ENCODE measurements around the gene SYNE1.
"Not testable (repeated sequence)": the region's sequence is repeated elsewhere in the genome, so short reads cannot be mapped to it uniquely, and the experiment has no call there.

The SYNE1 gene

GRCh38 chr6:152372945-152373344 lies 264.2 kb downstream of the SYNE1 start:
- DNase-seq (ENCODE audit: low spot score): no peak

GRCh38 chr6:152371775-152372174 lies 265.4 kb downstream of the SYNE1 start:
- no peak for DNase-seq (ENCODE audit: low spot score)

GRCh38 chr6:152368751-152369624 lies 268.2 kb downstream of the SYNE1 start:
- peak; percentile 68 for DNase-seq (ENCODE audit: low spot score)

- peak; percentile 50 for DNase-seq (ENCODE audit: low spot score)
Observed at GRCh38 chr6:152364866-152365265, 272.3 kb downstream of the SYNE1 start.

GRCh38 chr6:152360034-152360433 lies 277.1 kb downstream of the SYNE1 start:
- no peak for DNase-seq (ENCODE audit: low spot score)

GRCh38 chr6:152356662-152357061 lies 280.5 kb downstream of the SYNE1 start:
- peak; percentile 62 for DNase-seq (ENCODE audit: low spot score)

GRCh38 chr6:152356016-152356415 lies 281.1 kb downstream of the SYNE1 start:
- no peak for DNase-seq (ENCODE audit: low spot score)

GRCh38 chr6:152355166-152355565 lies 282.0 kb downstream of the SYNE1 start:
- DNase-seq (ENCODE audit: low spot score): no peak

- DNase-seq (ENCODE audit: low spot score): peak; percentile 62
Observed at GRCh38 chr6:152353440-152353839, 283.7 kb downstream of the SYNE1 start.

GRCh38 chr6:152351742-152352141 lies 285.4 kb downstream of the SYNE1 start:
- DNase-seq (ENCODE audit: low spot score): no peak

- no peak for DNase-seq (ENCODE audit: low spot score)
Observed at GRCh38 chr6:152351110-152351509, 286.1 kb downstream of the SYNE1 start.

GRCh38 chr6:152348116-152348515 lies 289.0 kb downstream of the SYNE1 start:
- DNase-seq (ENCODE audit: low spot score): no peak

- DNase-seq (ENCODE audit: low spot score): no peak
Observed at GRCh38 chr6:152343735-152344360, 293.3 kb downstream of the SYNE1 start.

- no peak for DNase-seq (ENCODE audit: low spot score)
Observed at GRCh38 chr6:152341596-152341995, 295.6 kb downstream of the SYNE1 start.

- peak; percentile 42 for DNase-seq (ENCODE audit: low spot score)
Observed at GRCh38 chr6:152338335-152339125, 298.6 kb downstream of the SYNE1 start.

GRCh38 chr6:152334555-152334954 lies 302.6 kb downstream of the SYNE1 start:
- DNase-seq (ENCODE audit: low spot score): no peak

- no peak for DNase-seq (ENCODE audit: low spot score)
Observed at GRCh38 chr6:152330961-152331360, 306.2 kb downstream of the SYNE1 start.

- no peak for DNase-seq (ENCODE audit: low spot score)
Observed at GRCh38 chr6:152329638-152330448, 307.3 kb downstream of the SYNE1 start.

- DNase-seq (ENCODE audit: low spot score): not testable (repeated sequence)
Observed at GRCh38 chr6:152328200-152328599, 309.0 kb downstream of the SYNE1 start.

- no peak for DNase-seq (ENCODE audit: low spot score)
Observed at GRCh38 chr6:152323376-152323775, 313.8 kb downstream of the SYNE1 start.

- DNase-seq (ENCODE audit: low spot score): no peak
Observed at GRCh38 chr6:152318278-152318677, 318.9 kb downstream of the SYNE1 start.

GRCh38 chr6:152316024-152316423 lies 321.1 kb downstream of the SYNE1 start:
- DNase-seq (ENCODE audit: low spot score): no peak
